H9 (cell line): ENCODE data around the gene ACBD5. TPM values are rescaled to one million over a fixed set of nuclear protein-coding genes. Genes with fewer than 3 reads are reported as not detected.

ENCODE experiments used
- DNase-seq: peaks from one replicate; pipeline ENCODE4 v3.0.0-alpha.2; 2017
- H2AFZ ChIP-seq: one replicate; pipeline ENCODE4 v1.6.1; 2013; ENCODE audit warnings: mild to moderate bottlenecking, low read length, control low read depth, moderate library complexity
- H2AK5ac ChIP-seq: 2 replicates; pipeline ENCODE4 v1.6.1; 2013; ENCODE audit warnings: low read length, control low read depth, mixed read lengths; ENCODE audit not compliant: insufficient read length
- H2BK120ac ChIP-seq: one replicate; pipeline ENCODE4 v1.6.1; 2013; ENCODE audit warnings: low read depth, mild to moderate bottlenecking, low read length, control low read depth, inconsistent platforms; ENCODE audit not compliant: poor library complexity, severe bottlenecking
- H2BK12ac ChIP-seq: 2 replicates; pipeline ENCODE4 v1.6.1; 2013; ENCODE audit warnings: low read length, control low read depth, mixed read lengths, low read depth; ENCODE audit not compliant: insufficient read length
- H2BK15ac ChIP-seq: 2 replicates; pipeline ENCODE4 v1.6.1; 2013; ENCODE audit warnings: low read depth, low read length, control low read depth
- H2BK20ac ChIP-seq: one replicate; pipeline ENCODE4 v1.6.1; 2013; ENCODE audit warnings: low read depth, mild to moderate bottlenecking, low read length, control low read depth, inconsistent platforms; ENCODE audit not compliant: poor library complexity, severe bottlenecking
- H2BK5ac ChIP-seq: 2 replicates; pipeline ENCODE4 v1.6.1; 2013; ENCODE audit warnings: low read length, control low read depth, mixed read lengths; ENCODE audit not compliant: insufficient read length
- H3K14ac ChIP-seq: 2 replicates; pipeline ENCODE4 v1.6.1; 2013; ENCODE audit warnings: low read length, control low read depth; ENCODE audit not compliant: insufficient read depth
- H3K18ac ChIP-seq: 2 replicates; pipeline ENCODE4 v1.6.1; 2013; ENCODE audit warnings: low read depth, mild to moderate bottlenecking, mixed read lengths, low read length, control low read depth; ENCODE audit not compliant: insufficient read length
- H3K23ac ChIP-seq: 2 replicates; pipeline ENCODE4 v1.6.1; 2013; ENCODE audit warnings: low read length, control low read depth, mixed read lengths, low read depth; ENCODE audit not compliant: insufficient read length
- H3K23me2 ChIP-seq: 2 replicates; pipeline ENCODE4 v1.6.1; 2013; ENCODE audit warnings: low read depth, mild to moderate bottlenecking, mixed read lengths, low read length, control low read depth; ENCODE audit not compliant: insufficient read length, poor library complexity, severe bottlenecking
- H3K27ac ChIP-seq: 2 replicates; pipeline ENCODE4 v1.5.1; 2013; ENCODE audit warnings: low read length, control low read depth, mixed read lengths, low read depth; ENCODE audit not compliant: insufficient read length
- H3K27me3 ChIP-seq: 2 replicates; pipeline ENCODE4 v1.6.1; 2013; ENCODE audit warnings: low read length, control low read depth, inconsistent platforms; ENCODE audit not compliant: insufficient read depth
- H3K4ac ChIP-seq: 2 replicates; pipeline ENCODE4 v1.6.1; 2013; ENCODE audit warnings: low read depth, mild to moderate bottlenecking, control low read depth, inconsistent platforms, low read length, moderate library complexity
- H3K4me1 ChIP-seq: 2 replicates; pipeline ENCODE4 v1.6.1; 2013; ENCODE audit warnings: low read length, control low read depth, inconsistent platforms; ENCODE audit not compliant: insufficient read depth
- H3K4me2 ChIP-seq: 2 replicates; pipeline ENCODE4 v1.6.1; 2013; ENCODE audit warnings: low read length, control low read depth, mixed read lengths; ENCODE audit not compliant: insufficient read length, insufficient read depth
- H3K56ac ChIP-seq: 2 replicates; pipeline ENCODE4 v1.6.1; 2013; ENCODE audit warnings: low read depth, mild to moderate bottlenecking, mixed read lengths, low read length, control low read depth; ENCODE audit not compliant: insufficient read length
- H3K79me1 ChIP-seq: 2 replicates; pipeline ENCODE4 v1.6.1; 2013; ENCODE audit warnings: low read depth, mild to moderate bottlenecking, moderate library complexity, low read length, control low read depth, inconsistent platforms; ENCODE audit not compliant: insufficient read depth, poor library complexity, severe bottlenecking
- H3K79me2 ChIP-seq: 2 replicates; pipeline ENCODE4 v1.6.1; 2013; ENCODE audit warnings: low read length, control low read depth, inconsistent platforms; ENCODE audit not compliant: insufficient read depth
- H3K9ac ChIP-seq: 2 replicates; pipeline ENCODE4 v1.6.1; 2013; ENCODE audit warnings: low read length, control low read depth, mixed read lengths; ENCODE audit not compliant: insufficient read length; ENCODE audit errors: extremely low read depth
- H3K9me3 ChIP-seq: one replicate; pipeline ENCODE4 v1.6.1; 2013; ENCODE audit warnings: low read depth, low read length, inconsistent platforms; ENCODE audit not compliant: control insufficient read depth
- H3T11ph ChIP-seq: one replicate; pipeline ENCODE4 v1.6.1; 2013; ENCODE audit warnings: mild to moderate bottlenecking, low read length, control low read depth, inconsistent platforms
- H4K20me1 ChIP-seq: one replicate; pipeline ENCODE4 v1.6.1; 2013; ENCODE audit not compliant: control insufficient read depth, insufficient read length, insufficient read depth
- H4K5ac ChIP-seq: 2 replicates; pipeline ENCODE4 v1.6.1; 2013; ENCODE audit warnings: low read depth, mild to moderate bottlenecking, mixed read lengths, low read length, control low read depth; ENCODE audit not compliant: insufficient read length
- H4K8ac ChIP-seq: replicated peaks from 2 replicates; pipeline ENCODE4 v1.6.1; 2013; ENCODE audit warnings: low read length, control low read depth, mixed read lengths, low read depth; ENCODE audit not compliant: insufficient read length
- H4K91ac ChIP-seq: 2 replicates; pipeline ENCODE4 v1.6.1; 2013; ENCODE audit warnings: low read depth, mild to moderate bottlenecking, moderate library complexity, mixed read lengths, low read length, control low read depth; ENCODE audit not compliant: insufficient read length
- H3K27ac Mint-ChIP-seq, 3 experiments: 2 replicates in 2 of 3; 3 replicates in 1 of 3; pipeline ENCODE4 v1.8.0; 2020 to 2021; ENCODE audit warnings: mixed read lengths in 3 of 3, mild to moderate bottlenecking in 1 of 3, moderate library complexity in 1 of 3
- H3K27me3 Mint-ChIP-seq: 2 replicates; pipeline ENCODE4 v1.8.0; 2021; ENCODE audit warnings: low read depth, mild to moderate bottlenecking, moderate library complexity, mixed read lengths
- H3K36me3 Mint-ChIP-seq, 3 experiments: 2 replicates in 2 of 3; 3 replicates in 1 of 3; pipeline ENCODE4 v1.8.0; 2020 to 2021; ENCODE audit warnings: low read depth in 3 of 3, mixed read lengths in 3 of 3; ENCODE audit not compliant: insufficient read depth in 1 of 3
- H3K4me1 Mint-ChIP-seq, 2 experiments: 2 replicates each; pipeline ENCODE4 v1.8.0; 2020; ENCODE audit warnings: mixed read lengths in 2 of 2
- H3K4me3 Mint-ChIP-seq, 2 experiments: 2 replicates in 1 of 2; 3 replicates in 1 of 2; pipeline ENCODE4 v1.8.0; 2020 to 2021; ENCODE audit warnings: mild to moderate bottlenecking in 2 of 2, mixed read lengths in 2 of 2, moderate library complexity in 1 of 2
- H3K9me3 Mint-ChIP-seq, 2 experiments: 2 replicates in 1 of 2; 3 replicates in 1 of 2; pipeline ENCODE4 v1.8.0; 2020; ENCODE audit warnings: mild to moderate bottlenecking in 2 of 2, mixed read lengths in 2 of 2, moderate library complexity in 1 of 2
- CTCF ChIP-seq: fragments of 200-600 bp; sonication (generic); conservative IDR thresholded peaks from 3 replicates; pipeline ENCODE4 v1.8.0; 2021; ENCODE audit warnings: antibody characterized with exemption, mild to moderate bottlenecking
- WGBS: extraction: QIAGEN DNeasy Blood & Tissue Kit; methylation state at CpG from one replicate; pipeline ENCODE4 v1.1.7; 2013; ENCODE audit warnings: missing lambda C conversion rate, low lambda C conversion rate, mixed read lengths; ENCODE audit not compliant: insufficient read length; ENCODE audit errors: extremely low coverage; 5-methylcytosine and 5-hydroxymethylcytosine counted together
- total RNA-seq: library from RNA; stranded (reverse); gene quantifications from 2 replicates; pipeline ENCODE4 v1.2.1, GENCODE V29; 2021

The ACBD5 gene
- total RNA-seq, 1 experiment from 2014 or later: 14.2 TPM

- Mint-ChIP-seq H3K36me3 (peaks cover 0 to 7% (median 5%) of the 10 kb centered on the region in 3 experiments; a peak in 5 of 7 replicates), H3K9me3 (peaks cover 0 to 4% of the 10 kb centered on the region in 2 experiments; a peak in 2 of 5 replicates), H3K27ac (no peak overlapping the region), H3K4me3 (no peak overlapping the region), H3K27me3 (peaks cover 10% of the 10 kb centered on the region), H3K4me1 (peaks cover 19 to 24% of the 10 kb centered on the region in 2 experiments)
- no peak overlapping the region for H2BK120ac ChIP-seq
- no peak overlapping the region for H2BK5ac ChIP-seq
- no CpG with 5 or more reads among the region's 4 CpGs for WGBS
- H3K9me3 ChIP-seq: no peaks in the 10 kb centered on the region
- H4K8ac ChIP-seq: no peak overlapping the region
- no peaks in the 10 kb centered on the region for H3K27me3 ChIP-seq
- H4K5ac ChIP-seq: no peak overlapping the region
- H2BK12ac ChIP-seq: no peak overlapping the region
- no peak overlapping the region for H3K9ac ChIP-seq
- no peak overlapping the region for H2AFZ ChIP-seq
- no peak overlapping the region for H3K56ac ChIP-seq
- H3K23ac ChIP-seq: no peak overlapping the region
- no peak overlapping the region for H3K4ac ChIP-seq
- no peaks in the 10 kb centered on the region for H4K20me1 ChIP-seq
- no peaks in the 10 kb centered on the region; the same call in 1 of the 2 replicates for H3K4me1 ChIP-seq
- no peaks in the 10 kb centered on the region for H3K79me2 ChIP-seq
- no peaks in the 10 kb centered on the region for H3K23me2 ChIP-seq
- no peak overlapping the region for H3K18ac ChIP-seq
- no peak for DNase-seq
- H3K14ac ChIP-seq: no peak overlapping the region
- no peak overlapping the region for H2BK15ac ChIP-seq
- no peak overlapping the region for H3T11ph ChIP-seq
- no peak overlapping the region for H3K27ac ChIP-seq
- no peak for TF ChIP-seq CTCF
- H4K91ac ChIP-seq: no peak overlapping the region
- H2AK5ac ChIP-seq: no peak overlapping the region
- no peak overlapping the region for H3K4me2 ChIP-seq
- H3K79me1 ChIP-seq: no peaks in the 10 kb centered on the region
- H2BK20ac ChIP-seq: no peak overlapping the region
Measured at GRCh38 chr10:27248215-27248614, 7.6 kb upstream of the ACBD5 start.
